C4-2B (cell line): ENCODE results near the gene STAT4.

Experiments
- CTCF ChIP-seq: fragments of 450-650 bp; conservative IDR thresholded peaks from 2 replicates; pipeline ENCODE4 v1.5.1; 2017; ENCODE audit warnings: mild to moderate bottlenecking
- ZFX ChIP-seq: fragments of 450-650 bp; IDR thresholded peaks from 2 replicates; pipeline ENCODE4 v1.6.1; 2017

- no peak for TF ChIP-seq CTCF
- no peak for TF ChIP-seq ZFX
Observed at GRCh38 chr2:191187105-191187829, 36.5 kb upstream of the STAT4 start.
